Thymus (tissue), 11 donors: ENCODE measurements around the gene PHKG1. TPM values are rescaled to one million over a fixed set of nuclear protein-coding genes. Genes with fewer than 3 reads are reported as not detected.
"Not testable (repeated sequence)": the region's sequence is repeated elsewhere in the genome, so short reads cannot be mapped to it uniquely, and the experiment has no call there.

ENCODE experiments used
- DNase-seq, 9 donors: peaks; one replicate each; pipeline ENCODE4 v3.0.0-alpha.2; 2013; ENCODE audit warnings: low spot score in 9 of 9, low read depth in 6 of 9, missing footprints in 1 of 9
- H3K27ac ChIP-seq, 2 donors: one replicate each; pipeline ENCODE4 v1.5.1; 2013; ENCODE audit warnings: control low read depth in 1 of 2, low read depth in 1 of 2, low read length in 1 of 2, mild to moderate bottlenecking in 1 of 2, moderate library complexity in 1 of 2
- H3K27me3 ChIP-seq, 2 donors: one replicate each; pipeline ENCODE4 v1.5.1; 2013; ENCODE audit warnings: low read length in 1 of 2; ENCODE audit not compliant: control insufficient read depth in 2 of 2, insufficient read depth in 1 of 2
- H3K36me3 ChIP-seq, 2 donors: one replicate each; pipeline ENCODE4 v1.5.1; 2013; ENCODE audit warnings: low read length in 1 of 2, mild to moderate bottlenecking in 1 of 2, moderate library complexity in 1 of 2; ENCODE audit not compliant: control insufficient read depth in 2 of 2, insufficient read depth in 2 of 2
- H3K4me1 ChIP-seq, 2 donors: one replicate each; pipeline ENCODE4 v1.5.1; 2013; ENCODE audit warnings: low read length in 2 of 2; ENCODE audit not compliant: control insufficient read depth in 2 of 2, insufficient read depth in 2 of 2
- H3K4me3 ChIP-seq, 2 donors: one replicate each; pipeline ENCODE4 v1.5.1; 2013; ENCODE audit warnings: low read length in 2 of 2, control low read depth in 1 of 2, mild to moderate bottlenecking in 1 of 2
- H3K9me3 ChIP-seq, 2 donors: one replicate each; pipeline ENCODE4 v1.5.1; 2013; ENCODE audit warnings: low read length in 1 of 2, mild to moderate bottlenecking in 1 of 2; ENCODE audit not compliant: control insufficient read depth in 2 of 2, insufficient read depth in 1 of 2
- WGBS: extraction: QIAGEN DNeasy Blood & Tissue Kit; methylation state at CpG from one replicate; pipeline ENCODE4 v1.1.7; 2013; 5-methylcytosine and 5-hydroxymethylcytosine counted together
- polyA plus RNA-seq: library from polyadenylated mRNA; stranded (reverse); fragments of 200-250 nt; gene quantifications from one replicate; pipeline ENCODE4 v1.2.3, GENCODE V29; 2013
- total RNA-seq: library from RNA; stranded (reverse); fragments of 120-200 nt; gene quantifications from one replicate; pipeline ENCODE4 v1.2.4, GENCODE V29; 2013
- donor health status: healthy.

The PHKG1 gene
- total and polyA plus RNA-seq, 2 donors: 0.85 to 1.7 TPM

GRCh38 chr7:56051339-56052191 lies 41.2 kb downstream of the PHKG1 start, which contains the start of the genes CCT6A and PSPH:
TSS of gene CCT6A (plus strand) at chr7:56051765. CDS start at chr7:56051849, 84 bp downstream.
TSS of gene PSPH (minus strand) at chr7:56051444. CDS start at chr7:56021212, 30,232 bp downstream.
- Histone ChIP-seq H3K4me3 (peak within 1 kb of the TSS; percentile 86 to 88), H3K27ac (peak within 1 kb of the TSS; percentile 84 to 89), H3K9me3 (peaks cover 0 to 2% of the 10 kb centered on the region in 2 donors), H3K27me3 (no peaks in the 10 kb centered on the region), H3K36me3 (peaks cover 10 to 23% of the 10 kb centered on the region in 2 donors), H3K4me1 (peaks cover 10 to 11% of the 10 kb centered on the region in 2 donors)
- under 1% methylated on average over 97 of the region's 97 CpGs for WGBS
- peak; percentile 76 to 95 (median 89) for DNase-seq

- Histone ChIP-seq H3K27me3 (no peaks in the 10 kb centered on the region), H3K4me3 (peak overlapping the region; percentile 86 to 88), H3K27ac (peak overlapping the region; percentile 56 to 89), H3K9me3 (peaks cover 0 to 2% of the 10 kb centered on the region in 2 donors), H3K36me3 (peaks cover 7 to 18% of the 10 kb centered on the region in 2 donors), H3K4me1 (peaks cover 10 to 11% of the 10 kb centered on the region in 2 donors)
- 2% methylated on average over 9 of the region's 9 CpGs for WGBS
- peak in 1 of 9 donors; percentile 42 for DNase-seq
These were observed 41.8 kb downstream of the PHKG1 start for GRCh38 chr7:56051053-56051338.

GRCh38 chr7:56048763-56049162 lies 44.0 kb downstream of the PHKG1 start:
- 87% methylated on average over 8 of the region's 8 CpGs for WGBS
- H3K36me3 ChIP-seq, H3K9me3 ChIP-seq, H3K27me3 ChIP-seq, H3K4me3 ChIP-seq, H3K27ac ChIP-seq, DNase-seq: not testable (repeated sequence)
- H3K4me1 ChIP-seq: peaks cover 10 to 11% of the 10 kb centered on the region in 2 donors

GRCh38 chr7:56048245-56048644 lies 44.5 kb downstream of the PHKG1 start:
- Histone ChIP-seq H3K36me3 (peaks cover 3 to 5% of the 10 kb centered on the region in 2 donors), H3K9me3 (peaks cover 0 to 2% of the 10 kb centered on the region in 2 donors), H3K4me1 (peaks cover 10 to 11% of the 10 kb centered on the region in 2 donors), H3K27ac (no peak overlapping the region), H3K4me3 (no peak overlapping the region), H3K27me3 (no peaks in the 10 kb centered on the region)
- no peak for DNase-seq
- 97% methylated on average over 1 of the region's 1 CpG for WGBS

GRCh38 chr7:56047446-56048116 lies 45.2 kb downstream of the PHKG1 start:
- 98% methylated on average over 11 of the region's 11 CpGs for WGBS
- H3K27ac ChIP-seq, DNase-seq: not testable (repeated sequence)

GRCh38 chr7:56046721-56047445 lies 45.9 kb downstream of the PHKG1 start:
- H3K36me3 ChIP-seq: no peaks in the 10 kb centered on the region
- H3K4me3 ChIP-seq: no peak overlapping the region
- H3K27ac ChIP-seq: peak overlapping the region in 1 of 2 donors; percentile 18
- H3K9me3 ChIP-seq: peaks cover 0 to 2% of the 10 kb centered on the region in 2 donors
- WGBS: 92% methylated on average over 5 of the region's 5 CpGs
- H3K4me1 ChIP-seq: peaks cover 0 to 4% of the 10 kb centered on the region in 2 donors
- no peak for DNase-seq
- no peaks in the 10 kb centered on the region for H3K27me3 ChIP-seq

More at GRCh38 chr7:56047446-56048116, 45.2 kb downstream of the PHKG1 start:
- H3K4me1 ChIP-seq, H3K4me3 ChIP-seq, H3K36me3 ChIP-seq, H3K9me3 ChIP-seq, H3K27me3 ChIP-seq: not testable (repeated sequence)

- not testable (repeated sequence) for H3K9me3 ChIP-seq, H3K36me3 ChIP-seq, DNase-seq, H3K27me3 ChIP-seq, H3K4me1 ChIP-seq, H3K27ac ChIP-seq, H3K4me3 ChIP-seq
- 97% methylated on average over 2 of the region's 2 CpGs for WGBS
These were observed 47.0 kb downstream of the PHKG1 start for GRCh38 chr7:56045758-56046157.

GRCh38 chr7:56040730-56041129 lies 52.0 kb downstream of the PHKG1 start:
- Histone ChIP-seq H3K9me3 (no peaks in the 10 kb centered on the region), H3K27ac (no peak overlapping the region), H3K27me3 (no peaks in the 10 kb centered on the region), H3K36me3 (no peaks in the 10 kb centered on the region), H3K4me1 (no peaks in the 10 kb centered on the region), H3K4me3 (no peak overlapping the region)
- WGBS: 97% methylated on average over 3 of the region's 3 CpGs
- no peak for DNase-seq
